ENCODE results near the gene UTS2B.

The UTS2B gene

DNA sequence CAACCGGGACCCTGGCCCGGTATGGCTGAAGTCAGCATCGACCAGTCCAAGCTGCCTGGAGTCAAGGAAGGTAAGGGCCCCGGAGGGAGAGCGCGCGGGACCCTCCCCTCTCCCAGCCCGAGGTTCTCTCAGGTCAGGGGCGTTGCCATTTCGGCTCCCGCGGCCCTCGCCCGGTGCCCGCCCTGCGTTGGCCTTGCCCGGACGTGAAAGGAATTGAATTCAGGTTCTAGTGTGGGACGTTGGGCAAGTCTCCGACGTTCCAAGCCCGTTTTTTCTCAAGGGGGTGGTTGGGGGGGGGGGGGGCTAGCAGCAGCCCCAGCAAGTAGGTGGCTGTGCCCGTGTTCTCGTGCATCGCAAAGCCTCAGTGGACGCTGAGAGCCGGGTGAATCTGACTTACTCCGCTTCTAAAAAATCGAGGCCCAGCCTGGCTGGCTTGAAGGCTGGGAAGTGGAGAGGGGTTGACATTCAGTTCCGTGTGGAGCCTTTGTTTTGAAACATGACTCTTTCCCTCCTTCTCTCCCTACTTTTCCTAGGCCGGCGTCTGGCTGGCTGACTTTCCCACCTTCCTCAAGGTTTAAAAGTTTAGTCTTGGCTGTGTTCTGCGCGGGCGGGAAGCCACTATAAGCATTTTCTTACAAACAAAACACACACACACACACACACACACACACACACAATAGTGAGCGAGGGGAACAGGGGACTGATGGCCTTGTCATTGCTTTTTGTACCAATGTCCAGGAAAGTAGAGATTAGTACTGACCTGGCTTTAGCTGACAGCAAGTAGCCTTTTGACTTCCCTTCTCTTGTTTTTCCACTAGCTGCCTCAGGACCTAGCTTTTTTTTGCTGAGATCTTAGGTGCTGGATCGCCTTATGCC, at the start of gene UTS2B:
UTS2B (minus strand) TSS at position 873 of the 876 bp plus-strand sequence. CDS start 48,337 bp downstream, outside the sequence.
- DNase-seq, result peak; percentile 7

- DNase-seq, result no peak
These were observed 49.7 kb upstream of the UTS2B start for GRCh38 chr3:191380001-191380400.

GRCh38 chr3:191379446-191379845, 49.1 kb upstream of the UTS2B start:
- DNase-seq, result no peak

DNA sequence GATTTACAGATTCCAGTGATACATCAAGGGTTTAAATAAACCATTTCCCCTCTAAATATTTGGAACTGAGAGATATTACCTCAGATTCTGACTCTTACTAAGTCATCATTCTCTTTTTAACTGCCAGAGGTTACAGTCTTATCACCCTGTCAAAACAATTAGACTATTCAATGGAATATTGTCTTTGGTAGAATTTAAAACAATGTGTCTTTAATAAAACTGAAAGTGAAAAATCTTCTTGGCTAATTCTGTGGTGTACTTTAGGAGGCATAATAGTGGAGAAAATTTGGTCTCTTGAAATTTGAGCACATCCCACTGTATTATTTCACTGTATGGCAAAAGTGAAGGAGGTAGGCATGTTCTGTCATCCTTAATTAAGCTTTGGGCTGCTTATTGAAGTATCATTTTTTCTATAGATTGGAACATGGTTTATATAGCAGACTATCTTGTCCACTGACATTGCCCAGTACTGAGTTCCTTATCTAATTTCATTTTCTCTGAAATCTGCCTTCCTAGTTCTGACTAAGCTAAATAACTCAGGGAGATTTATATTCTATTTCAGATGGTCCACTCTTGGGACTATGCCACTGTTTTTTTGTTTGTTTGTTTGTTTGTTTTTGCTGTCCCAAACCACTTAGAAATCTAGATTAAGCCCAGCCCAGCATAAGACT, 48.0 kb upstream of the UTS2B start:
- DNase-seq, result no peak

GRCh38 chr3:191376516-191377141, 46.3 kb upstream of the UTS2B start:
- DNase-seq, result peak; percentile 42

- no peak for DNase-seq
These were observed 43.0 kb upstream of the UTS2B start for GRCh38 chr3:191373327-191373726.

- DNase-seq, result no peak
These were observed 41.8 kb upstream of the UTS2B start for GRCh38 chr3:191372122-191372521.

DNA sequence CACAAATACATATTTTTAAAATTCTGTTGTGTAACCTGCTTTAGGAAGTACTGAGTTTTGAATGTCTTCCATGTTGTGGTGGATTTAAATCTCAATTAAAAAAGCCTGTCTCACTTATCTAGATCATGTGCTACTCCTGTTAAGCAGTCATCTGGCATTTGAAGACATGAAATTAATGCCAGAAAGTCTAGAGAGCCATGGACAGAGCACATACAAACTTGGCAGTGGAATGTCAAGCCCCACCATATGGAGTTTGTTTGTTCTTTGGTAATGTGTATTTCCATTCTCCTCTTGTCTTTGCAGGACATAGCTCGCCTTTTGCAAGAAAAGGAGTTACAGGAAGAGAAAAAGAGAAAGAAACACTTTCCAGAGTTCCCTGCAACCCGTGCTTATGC, 39.3 kb upstream of the UTS2B start:
- no peak for DNase-seq

DNA sequence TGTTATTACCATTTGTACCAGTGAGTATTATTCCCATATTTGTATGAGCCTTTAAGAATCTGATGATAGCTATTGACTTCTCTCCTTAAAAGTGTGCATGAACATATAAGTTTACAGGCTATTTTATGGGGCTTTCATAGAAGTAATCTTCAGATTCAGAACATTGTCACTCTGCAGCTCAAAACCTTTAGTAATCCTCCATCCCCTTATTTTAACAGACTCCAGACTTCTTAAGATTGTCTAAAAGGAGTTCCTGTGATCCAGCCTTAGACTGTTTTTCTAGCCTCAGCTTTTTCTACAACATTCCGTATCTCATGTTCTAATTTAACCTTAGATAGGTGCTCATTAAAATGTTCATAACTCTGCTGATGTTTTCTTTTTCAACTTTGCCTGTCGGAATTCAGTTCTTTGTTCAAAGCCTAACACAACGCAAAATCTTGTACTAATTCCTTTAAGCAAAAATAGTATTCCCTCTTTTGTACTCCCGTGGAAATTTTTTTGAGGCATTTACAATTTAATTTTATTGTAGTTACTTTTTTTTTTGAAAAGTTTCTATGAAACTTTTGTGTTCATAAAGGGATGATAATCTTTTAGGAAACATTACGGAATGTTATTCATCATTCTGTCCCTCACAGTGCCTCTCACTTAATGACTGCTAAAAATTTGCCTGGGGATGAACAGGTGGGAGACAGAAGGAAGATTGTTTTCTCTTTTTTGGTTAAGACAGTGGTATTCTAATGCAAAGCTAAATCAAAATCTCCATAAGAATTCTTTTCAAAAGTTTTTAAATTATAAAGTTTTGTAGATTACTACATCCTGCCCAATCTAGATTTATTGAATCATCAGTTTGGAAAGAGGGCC, 38.7 kb upstream of the UTS2B start:
- DNase-seq, result no peak

DNA sequence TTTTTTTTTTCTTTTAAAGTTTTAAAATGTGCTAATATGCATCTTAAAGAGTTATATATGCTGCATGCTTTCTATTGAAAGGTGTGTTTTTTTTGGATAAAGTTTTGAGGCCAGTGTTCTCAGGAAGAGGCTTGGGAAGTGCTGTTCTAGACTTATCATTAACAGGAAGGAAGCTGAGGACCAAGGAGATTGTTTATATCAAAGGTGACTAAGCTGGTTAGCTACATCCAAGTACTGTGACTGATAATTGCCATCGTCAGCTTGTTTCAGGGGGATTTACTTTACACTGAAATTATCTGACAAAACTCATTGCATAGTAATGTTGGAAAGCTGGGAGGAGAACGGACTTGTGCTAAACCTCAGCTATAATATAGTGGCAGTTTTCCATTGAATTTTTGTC, 36.3 kb upstream of the UTS2B start:
- no peak for DNase-seq

- DNase-seq, result no peak
These were observed 32.9 kb upstream of the UTS2B start for GRCh38 chr3:191363221-191363620.

- DNase-seq, result no peak
These were observed 32.3 kb upstream of the UTS2B start for GRCh38 chr3:191362524-191363090.

GRCh38 chr3:191362037-191362436, 31.7 kb upstream of the UTS2B start:
- no peak for DNase-seq

DNA sequence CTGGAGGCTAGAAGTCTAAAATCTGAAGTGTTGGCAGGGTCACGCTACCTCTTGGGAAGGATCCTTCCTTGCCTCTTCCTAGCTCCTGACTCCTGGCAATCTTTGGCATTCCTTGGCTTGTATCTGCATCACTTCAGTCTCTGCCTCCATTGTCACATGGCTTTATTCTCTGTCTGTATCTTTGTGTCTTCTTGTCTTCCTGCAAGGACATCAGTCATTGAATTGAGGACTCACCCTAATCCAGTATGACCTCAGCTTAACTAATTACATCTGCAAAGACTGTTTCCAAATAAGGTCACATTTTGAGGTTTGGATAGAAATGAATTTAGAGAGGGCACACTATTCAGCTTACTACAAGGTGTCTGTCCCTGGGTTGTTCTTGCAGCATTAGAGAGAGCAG, 31.1 kb upstream of the UTS2B start:
- DNase-seq, result no peak

GRCh38 chr3:191360620-191361019, 30.3 kb upstream of the UTS2B start:
- DNase-seq, result no peak

DNA sequence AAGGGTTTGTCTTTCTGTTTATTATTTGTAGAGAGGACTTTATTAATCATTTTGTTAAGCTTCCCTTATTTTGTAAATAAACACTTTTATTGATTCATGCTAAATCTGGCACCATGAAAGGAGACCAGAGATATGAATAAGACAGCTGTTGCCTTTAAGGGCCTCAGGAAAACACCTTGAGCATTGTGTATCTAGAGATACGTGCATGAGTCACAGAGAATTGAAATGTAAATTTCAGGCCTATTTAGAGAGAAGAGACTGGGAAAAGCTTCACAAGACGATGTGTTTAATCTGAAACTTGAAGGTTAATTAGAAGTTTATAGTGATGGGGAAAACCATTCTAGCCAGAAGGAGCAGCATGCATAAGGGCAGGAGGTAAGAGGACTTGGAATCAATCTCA, 28.6 kb upstream of the UTS2B start:
- DNase-seq, result no peak

- no peak for DNase-seq
These were observed 27.6 kb upstream of the UTS2B start for GRCh38 chr3:191357909-191358308.

- no peak for DNase-seq
These were observed 26.5 kb upstream of the UTS2B start for GRCh38 chr3:191356631-191357439.

- DNase-seq, result no peak
These were observed 25.1 kb upstream of the UTS2B start for GRCh38 chr3:191355406-191355805.

DNA sequence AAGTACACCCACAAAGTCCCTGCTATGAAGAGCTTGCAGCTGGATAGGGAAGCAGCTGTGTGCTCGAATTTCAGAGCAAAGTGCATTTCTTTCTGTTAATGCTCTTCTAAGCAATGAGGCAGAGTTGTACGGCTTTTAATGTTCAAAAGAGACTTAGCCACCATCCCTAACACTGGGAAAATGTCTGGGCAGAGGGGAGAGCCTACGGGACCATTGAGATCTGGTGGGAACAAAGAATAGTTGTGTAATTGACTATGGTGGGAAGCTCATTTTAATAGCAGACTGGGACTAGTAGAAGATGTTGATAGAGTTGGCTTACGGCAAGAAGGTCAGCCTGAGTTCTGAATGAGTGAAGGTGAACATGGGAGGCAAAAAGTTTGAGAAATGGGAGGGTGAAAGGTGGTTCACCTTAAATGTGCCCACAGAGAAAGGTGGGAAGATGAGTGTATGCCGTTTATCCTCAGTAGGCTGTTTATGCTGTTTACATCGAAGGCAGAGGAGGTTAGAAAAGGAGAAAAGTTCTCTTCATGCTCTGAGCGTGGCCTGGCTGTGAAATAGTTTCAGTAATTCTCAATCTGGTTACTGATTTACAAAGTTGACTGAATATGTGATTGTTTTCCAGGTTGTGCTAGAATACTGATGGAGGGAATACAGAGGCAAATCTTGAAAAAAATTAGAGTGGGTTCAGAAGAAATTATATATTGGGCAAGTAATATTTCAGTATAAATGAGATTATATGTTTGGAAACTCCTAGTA, 22.9 kb upstream of the UTS2B start:
- DNase-seq, result no peak

- DNase-seq, result no peak
These were observed 21.7 kb upstream of the UTS2B start for GRCh38 chr3:191352014-191352413.

Data from T1000 (cell line).